Mesendoderm (in vitro differentiated cells): Measurements from ENCODE around the gene AGAP2.
A peak's percentile ranks its signal among the peaks of the same experiment; 100 is the strongest.

ENCODE experiments used
- DNase-seq: peaks from one replicate; pipeline ENCODE4 v3.0.0; 2013
- H2AK5ac ChIP-seq: 2 replicates; pipeline ENCODE4 v1.6.1; 2013; ENCODE audit warnings: low read length, inconsistent platforms
- H2BK120ac ChIP-seq: 2 replicates; pipeline ENCODE4 v1.6.1; 2013; ENCODE audit warnings: low read depth, mild to moderate bottlenecking, low read length, moderate library complexity, mixed read lengths
- H2BK15ac ChIP-seq: replicated peaks from 2 replicates; pipeline ENCODE4 v1.6.1; 2013; ENCODE audit warnings: low read depth, mild to moderate bottlenecking, moderate library complexity
- H2BK5ac ChIP-seq: 2 replicates; pipeline ENCODE4 v1.6.1; 2013; ENCODE audit warnings: low read length, inconsistent platforms
- H3K18ac ChIP-seq: 2 replicates; pipeline ENCODE4 v1.6.1; 2013; ENCODE audit warnings: mild to moderate bottlenecking, low read length, mixed read lengths
- H3K23ac ChIP-seq: one replicate; pipeline ENCODE4 v1.6.1; 2013; ENCODE audit warnings: low read length
- H3K27ac ChIP-seq: 2 replicates; pipeline ENCODE4 v1.5.1; 2013; ENCODE audit warnings: low read depth, mild to moderate bottlenecking, inconsistent platforms, low read length, moderate library complexity
- H3K27me3 ChIP-seq: 2 replicates; pipeline ENCODE4 v1.6.1; 2013; ENCODE audit warnings: low read length, control low read depth, mild to moderate bottlenecking, inconsistent platforms; ENCODE audit not compliant: insufficient read depth, poor library complexity
- H3K36me3 ChIP-seq: 2 replicates; pipeline ENCODE4 v1.6.1; 2013; ENCODE audit warnings: low read length, inconsistent platforms; ENCODE audit not compliant: control insufficient read depth, insufficient read depth
- H3K4ac ChIP-seq: one replicate; pipeline ENCODE4 v1.6.1; 2013; ENCODE audit warnings: low read depth, mild to moderate bottlenecking, low read length, moderate library complexity
- H3K4me1 ChIP-seq: 2 replicates; pipeline ENCODE4 v1.6.1; 2013; ENCODE audit warnings: low read depth, low read length, inconsistent platforms; ENCODE audit not compliant: control insufficient read depth
- H3K4me2 ChIP-seq: 2 replicates; pipeline ENCODE4 v1.6.1; 2013; ENCODE audit warnings: low read length
- H3K4me3 ChIP-seq: 2 replicates; pipeline ENCODE4 v1.5.1; 2013; ENCODE audit warnings: mild to moderate bottlenecking, low read length
- H3K56ac ChIP-seq: one replicate; pipeline ENCODE4 v1.6.1; 2013; ENCODE audit warnings: low read length
- H3K79me1 ChIP-seq: 2 replicates; pipeline ENCODE4 v1.6.1; 2013; ENCODE audit warnings: low read length, inconsistent platforms
- H3K79me2 ChIP-seq: 2 replicates; pipeline ENCODE4 v1.6.1; 2013; ENCODE audit warnings: mild to moderate bottlenecking, low read length; ENCODE audit not compliant: control insufficient read depth, insufficient read depth
- H3K9ac ChIP-seq: 2 replicates; pipeline ENCODE4 v1.6.1; 2013; ENCODE audit warnings: low read length, inconsistent platforms
- H4K5ac ChIP-seq: one replicate; pipeline ENCODE4 v1.6.1; 2013; ENCODE audit warnings: low read length
- H4K8ac ChIP-seq: one replicate; pipeline ENCODE4 v1.6.1; 2013; ENCODE audit warnings: low read depth, mild to moderate bottlenecking, control low read depth, low read length, moderate library complexity
- WGBS: extraction: QIAGEN DNeasy Blood & Tissue Kit; methylation state at CpG from one replicate; pipeline ENCODE4 v1.1.7; 2013; ENCODE audit warnings: low lambda C conversion rate, missing lambda C conversion rate; ENCODE audit not compliant: insufficient coverage; ENCODE audit errors: extremely low coverage; 5-methylcytosine and 5-hydroxymethylcytosine counted together

AGAP2 gene

GRCh38 chr12:57754411-57755193 lies 16.1 kb upstream of the AGAP2 start, which contains the start of gene MARCHF9:
MARCHF9 (plus strand) TSS chr12:57755103; CDS start chr12:57755529, 426 bp downstream.
- no peak within 1 kb of the TSS for H3K27ac ChIP-seq
- peaks cover 9% of the 10 kb centered on the region for H3K4me1 ChIP-seq
- peak within 1 kb of the TSS; percentile 57 for H3K56ac ChIP-seq
- no CpG with 5 or more reads among the region's 41 CpGs for WGBS
- H2BK5ac ChIP-seq, result no peak within 1 kb of the TSS
- no peak within 1 kb of the TSS for H2AK5ac ChIP-seq
- H3K79me2 ChIP-seq, result peaks cover 18% of the 10 kb centered on the region
- no peak within 1 kb of the TSS for H4K8ac ChIP-seq
- no peak within 1 kb of the TSS for H4K5ac ChIP-seq
- H2BK15ac ChIP-seq, result no peak within 1 kb of the TSS
- H3K23ac ChIP-seq, result no peak within 1 kb of the TSS
- peak within 1 kb of the TSS; percentile 3 for H3K4me3 ChIP-seq
- H3K79me1 ChIP-seq, result peaks cover 10% of the 10 kb centered on the region
- no peaks in the 10 kb centered on the region for H3K36me3 ChIP-seq
- H2BK120ac ChIP-seq, result no peak within 1 kb of the TSS
- peak within 1 kb of the TSS; percentile 51 for H3K4me2 ChIP-seq
- H3K18ac ChIP-seq, result peak within 1 kb of the TSS; percentile 33
- H3K27me3 ChIP-seq, result peaks cover 16% of the 10 kb centered on the region
- DNase-seq, result peak; percentile 50
- H3K9ac ChIP-seq, result peak within 1 kb of the TSS; percentile 22
- H3K4ac ChIP-seq, result no peak within 1 kb of the TSS

- Histone ChIP-seq H2BK5ac (no peak overlapping the region), H3K56ac (no peak overlapping the region), H3K27me3 (peaks cover 16% of the 10 kb centered on the region), H4K8ac (no peak overlapping the region), H3K23ac (no peak overlapping the region), H3K4ac (no peak overlapping the region), H3K9ac (no peak overlapping the region), H3K79me1 (peaks cover 10% of the 10 kb centered on the region), H3K79me2 (peaks cover 18% of the 10 kb centered on the region), H3K4me3 (no peak overlapping the region), H3K4me2 (no peak overlapping the region), H2BK120ac (no peak overlapping the region), H2AK5ac (no peak overlapping the region), H3K36me3 (no peaks in the 10 kb centered on the region), H3K4me1 (peaks cover 9% of the 10 kb centered on the region), H4K5ac (no peak overlapping the region), H2BK15ac (no peak overlapping the region), H3K18ac (no peak overlapping the region), H3K27ac (no peak overlapping the region)
- no peak for DNase-seq
- WGBS, result no CpG with 5 or more reads among the region's 1 CpG
Observed at GRCh38 chr12:57753756-57754337, 15.3 kb upstream of the AGAP2 start.

- H3K23ac ChIP-seq, result no peak overlapping the region
- peaks cover 10% of the 10 kb centered on the region for H3K79me1 ChIP-seq
- no peak overlapping the region for H2BK120ac ChIP-seq
- H4K8ac ChIP-seq, result no peak overlapping the region
- peak overlapping the region; percentile 51 for H3K56ac ChIP-seq
- H3K4me3 ChIP-seq, result no peak overlapping the region
- no peak overlapping the region for H3K27ac ChIP-seq
- peak overlapping the region; percentile 44 for H3K4me2 ChIP-seq
- peaks cover 3% of the 10 kb centered on the region for H3K36me3 ChIP-seq
- H3K18ac ChIP-seq, result no peak overlapping the region
- H2BK5ac ChIP-seq, result no peak overlapping the region
- peaks cover 16% of the 10 kb centered on the region for H3K27me3 ChIP-seq
- H3K4ac ChIP-seq, result no peak overlapping the region
- WGBS, result no CpG with 5 or more reads among the region's 5 CpGs
- peaks cover 18% of the 10 kb centered on the region for H3K79me2 ChIP-seq
- H3K4me1 ChIP-seq, result peaks cover 9% of the 10 kb centered on the region
- no peak overlapping the region for H2AK5ac ChIP-seq
- H4K5ac ChIP-seq, result no peak overlapping the region
- peak overlapping the region; percentile 33 for H3K9ac ChIP-seq
- H2BK15ac ChIP-seq, result no peak overlapping the region
- no peak for DNase-seq
Observed at GRCh38 chr12:57752668-57753000, 14.1 kb upstream of the AGAP2 start.

- H3K4ac ChIP-seq, result peak within 1 kb of the TSS; percentile 79
- peak within 1 kb of the TSS; percentile 56 for H3K23ac ChIP-seq
- H4K5ac ChIP-seq, result no peak within 1 kb of the TSS
- no peak within 1 kb of the TSS for H3K27ac ChIP-seq
- no peak within 1 kb of the TSS for H4K8ac ChIP-seq
- peaks cover 3% of the 10 kb centered on the region for H3K36me3 ChIP-seq
- peak within 1 kb of the TSS; percentile 51 for H3K18ac ChIP-seq
- no CpG with 5 or more reads among the region's 58 CpGs for WGBS
- H3K27me3 ChIP-seq, result peaks cover 16% of the 10 kb centered on the region
- peak within 1 kb of the TSS; percentile 90 for H3K4me2 ChIP-seq
- H2BK15ac ChIP-seq, result no peak within 1 kb of the TSS
- peak within 1 kb of the TSS; percentile 37 for H2BK5ac ChIP-seq
- H3K4me1 ChIP-seq, result peaks cover 9% of the 10 kb centered on the region
- H2AK5ac ChIP-seq, result peak within 1 kb of the TSS; percentile 53
- peak; percentile 100 for DNase-seq
- H3K4me3 ChIP-seq, result peak within 1 kb of the TSS; percentile 94
- H3K79me1 ChIP-seq, result peaks cover 10% of the 10 kb centered on the region
- H3K79me2 ChIP-seq, result peaks cover 18% of the 10 kb centered on the region
- no peak within 1 kb of the TSS for H2BK120ac ChIP-seq
- H3K9ac ChIP-seq, result peak within 1 kb of the TSS; percentile 96
- H3K56ac ChIP-seq, result peak within 1 kb of the TSS; percentile 90
Observed at GRCh38 chr12:57751788-57752667, 13.5 kb upstream of the AGAP2 start, which contains the start of gene CDK4. CDK4 (minus strand) TSS chr12:57752310; CDS start chr12:57751717, 593 bp downstream.

GRCh38 chr12:57751432-57751787 lies 12.9 kb upstream of the AGAP2 start:
- Histone ChIP-seq H3K27ac (no peak overlapping the region), H3K9ac (peak overlapping the region; percentile 96), H2BK120ac (no peak overlapping the region), H3K79me2 (peaks cover 18% of the 10 kb centered on the region), H3K56ac (peak overlapping the region; percentile 90), H4K5ac (no peak overlapping the region), H3K27me3 (peaks cover 14% of the 10 kb centered on the region), H3K4me3 (peak overlapping the region; percentile 94), H3K18ac (peak overlapping the region; percentile 51), H3K36me3 (peaks cover 5% of the 10 kb centered on the region), H2BK15ac (no peak overlapping the region), H3K4ac (peak overlapping the region; percentile 79), H3K4me1 (peaks cover 9% of the 10 kb centered on the region), H4K8ac (no peak overlapping the region), H3K23ac (no peak overlapping the region), H3K79me1 (peaks cover 10% of the 10 kb centered on the region), H2BK5ac (no peak overlapping the region), H3K4me2 (peak overlapping the region; percentile 90), H2AK5ac (peak overlapping the region; percentile 53)
- no CpG with 5 or more reads among the region's 8 CpGs for WGBS
- no peak for DNase-seq
